Measurements from ENCODE around the gene ZNF490. TPM values are rescaled to one million over a fixed set of nuclear protein-coding genes. Genes with fewer than 3 reads are reported as not detected.

Gene ZNF490
- total RNA-seq, 1 experiment from 2014 or later = 4.7 TPM

DNA sequence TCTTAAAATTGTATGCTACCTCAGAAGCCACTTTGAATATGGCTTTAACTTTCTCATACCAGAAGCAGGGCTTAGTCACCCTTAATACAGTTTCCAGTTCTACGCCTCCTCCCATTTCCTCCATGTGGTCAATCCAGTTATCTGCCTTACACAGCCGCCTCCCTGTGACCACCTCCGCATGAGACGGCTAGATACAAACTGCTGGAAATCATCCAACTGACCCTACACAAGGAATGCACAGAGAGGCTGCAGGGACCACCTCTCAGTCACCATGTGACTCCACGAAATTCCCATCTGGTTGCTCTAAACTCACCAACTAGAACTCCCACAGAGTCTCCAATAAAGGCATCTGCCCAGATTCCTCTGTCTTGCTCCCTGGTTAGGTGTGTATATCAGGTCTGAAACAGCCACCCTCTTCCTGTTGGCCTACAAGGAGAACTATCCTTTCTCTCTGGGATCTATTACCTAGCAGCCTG lies 66.2 kb downstream of the ZNF490 start:
- peak; percentile 22 for DNase-seq (ENCODE audit: low spot score)

DNA sequence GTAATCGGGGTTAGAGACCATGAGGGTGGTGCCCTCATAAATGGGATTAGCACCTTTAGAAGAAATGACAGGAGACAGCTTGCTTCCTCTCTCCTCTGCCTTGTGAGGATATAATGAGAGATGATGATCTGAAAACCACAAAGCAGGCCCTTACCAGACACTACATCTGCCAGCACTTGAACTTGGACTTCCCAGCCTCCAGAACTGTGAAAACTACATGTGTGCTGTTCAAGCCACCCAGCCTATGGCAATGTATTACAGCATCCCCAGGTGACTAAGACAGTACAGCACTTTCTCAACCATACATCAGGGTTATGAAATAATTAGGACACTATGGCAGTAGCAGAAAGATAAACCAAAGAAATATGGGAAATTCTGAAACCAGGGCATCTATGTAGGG lies 66.8 kb downstream of the ZNF490 start:
- DNase-seq (ENCODE audit: low spot score) = no peak

Other genes starting within 250 kb of the ZNF490 start
- 1.9 and 2.4 TPM in 2 replicates for gene ZNF442, start 245.1 kb downstream of the ZNF490 start, total RNA-seq (2014; rRNA removed; shearing (Covaris generic))
- gene ZNF799, start 209.5 kb downstream of the ZNF490 start, total RNA-seq (2014; rRNA removed; shearing (Covaris generic)) = 4.9 and 7.5 TPM in 2 replicates
- 5.4 and 5.6 TPM in 2 replicates for gene ZNF443, start 169.8 kb downstream of the ZNF490 start, total RNA-seq (2014; rRNA removed; shearing (Covaris generic))
- 2.1 and 2.2 TPM in 2 replicates for gene ZNF709, start 126.0 kb downstream of the ZNF490 start, total RNA-seq (2014; rRNA removed; shearing (Covaris generic))
- gene ZNF564, start 59.3 kb downstream of the ZNF490 start, total RNA-seq (2014; rRNA removed; shearing (Covaris generic)) = 6.7 TPM in 2 replicates
- 10.5 and 29.2 TPM in 2 replicates for gene ZNF791, start 107 bp upstream of the ZNF490 start, total RNA-seq (2014; rRNA removed; shearing (Covaris generic))
- 45.7 and 65.6 TPM in 2 replicates for gene MAN2B1, start 55.9 kb upstream of the ZNF490 start, total RNA-seq (2014; rRNA removed; shearing (Covaris generic))
- gene WDR83, start 56.0 kb upstream of the ZNF490 start, total RNA-seq (2014; rRNA removed; shearing (Covaris generic)) = 14.9 and 15.1 TPM in 2 replicates
- 132 and 170 TPM in 2 replicates for gene DHPS, start 71.1 kb upstream of the ZNF490 start, total RNA-seq (2014; rRNA removed; shearing (Covaris generic))
- not detected in 2 replicates for gene GNG14, start 77.2 kb upstream of the ZNF490 start, total RNA-seq (2014; rRNA removed; shearing (Covaris generic))
- gene FBXW9, start 85.8 kb upstream of the ZNF490 start, total RNA-seq (2014; rRNA removed; shearing (Covaris generic)) = 16.7 and 21.8 TPM in 2 replicates
- 9.3 and 14.5 TPM in 2 replicates for gene TNPO2, start 113.1 kb upstream of the ZNF490 start, total RNA-seq (2014; rRNA removed; shearing (Covaris generic))
- gene TRIR, start 123.9 kb upstream of the ZNF490 start, total RNA-seq (2014; rRNA removed; shearing (Covaris generic)) = 344 and 364 TPM in 2 replicates
- gene GET3, start 126.7 kb upstream of the ZNF490 start, total RNA-seq (2014; rRNA removed; shearing (Covaris generic)) = 198 and 212 TPM in 2 replicates
- gene BEST2, start 141.0 kb upstream of the ZNF490 start, total RNA-seq (2014; rRNA removed; shearing (Covaris generic)) = not detected in 2 replicates
- 10.2 and 20.5 TPM in 2 replicates for gene HOOK2, start 164.7 kb upstream of the ZNF490 start, total RNA-seq (2014; rRNA removed; shearing (Covaris generic))
- gene JUNB, start 180.7 kb upstream of the ZNF490 start, total RNA-seq (2014; rRNA removed; shearing (Covaris generic)) = 79.1 and 85.7 TPM in 2 replicates
- gene PRDX2, start 191.0 kb upstream of the ZNF490 start, total RNA-seq (2014; rRNA removed; shearing (Covaris generic)) = not detected in 2 replicates
- gene THSD8, start 191.3 kb upstream of the ZNF490 start, total RNA-seq (2014; rRNA removed; shearing (Covaris generic)) = not detected in 2 replicates
- gene RNASEH2A, start 195.8 kb upstream of the ZNF490 start, total RNA-seq (2014; rRNA removed; shearing (Covaris generic)) = 88.8 and 89.6 TPM in 2 replicates
- 3.4 TPM in 1 of 2 replicates, not detected in the other for gene RTBDN, start 223.8 kb upstream of the ZNF490 start, total RNA-seq (2014; rRNA removed; shearing (Covaris generic))
- gene MAST1, start 227.7 kb upstream of the ZNF490 start, total RNA-seq (2014; rRNA removed; shearing (Covaris generic)) = 1.3 and 3.2 TPM in 2 replicates